Naive thymus-derived CD8-positive, alpha-beta T cell (primary cell): ENCODE results near the gene ZBTB17. TPM values are rescaled to one million over a fixed set of nuclear protein-coding genes. Genes with fewer than 3 reads are reported as not detected.
A peak's percentile ranks its signal among the peaks of the same experiment; 100 is the strongest.

Experiments used
- ATAC-seq, 2 donors: fragments of 150-1000 bp; cut with Tn5 transposase in 1 of 2; sonication (Bioruptor Pico), chemical (Tn5 transposase) in 1 of 2; 1 replicate in 1 of 2; 2 replicates in 1 of 2; pipeline ENCODE4 v1.10.0; 2021; ENCODE audit warnings: mild to moderate bottlenecking in 2 of 2, moderate library complexity in 2 of 2
- POLR2A ChIA-PET: fragments of 350-600 bp; sonication (Branson Sonifier 250); formaldehyde crosslinking; loops from one replicate; lab custom pipeline; 2021; ENCODE audit warnings: antibody characterized with exemption; lab: Charles Lee
- DNase-seq, 10 donors: peaks; one replicate each; pipeline versions ENCODE4 v3.0.0 to v3.0.0-alpha.2; 2020 to 2022
- H3K27ac Mint-ChIP-seq, 10 donors: one replicate each; pipeline ENCODE4 v1.8.0; 2020 to 2022; ENCODE audit warnings: mild to moderate bottlenecking in 10 of 10, mixed read lengths in 10 of 10, moderate library complexity in 4 of 10, inconsistent platforms in 1 of 10
- H3K27me3 Mint-ChIP-seq, 5 donors: one replicate each; pipeline ENCODE4 v1.8.0; 2021 to 2022; ENCODE audit warnings: mixed read lengths in 5 of 5
- H3K36me3 Mint-ChIP-seq, 3 donors: one replicate each; pipeline ENCODE4 v1.8.0; 2020 to 2022; ENCODE audit warnings: mixed read lengths in 3 of 3, mild to moderate bottlenecking in 2 of 3, inconsistent platforms in 1 of 3
- H3K4me1 Mint-ChIP-seq, 4 donors: one replicate each; pipeline ENCODE4 v1.8.0; 2021 to 2022; ENCODE audit warnings: mixed read lengths in 4 of 4
- H3K4me3 Mint-ChIP-seq, 10 donors: one replicate each; pipeline ENCODE4 v1.8.0; 2020 to 2022; ENCODE audit warnings: mild to moderate bottlenecking in 10 of 10, mixed read lengths in 10 of 10, moderate library complexity in 6 of 10, inconsistent platforms in 1 of 10
- H3K9me3 Mint-ChIP-seq, 9 donors: one replicate each; pipeline ENCODE4 v1.8.0; 2020 to 2022; ENCODE audit warnings: mixed read lengths in 9 of 9, mild to moderate bottlenecking in 3 of 9, inconsistent platforms in 1 of 9, moderate library complexity in 1 of 9
- polyA plus RNA-seq, 3 donors: library from polyadenylated mRNA; unstranded; fragments of 300-500 nt; fragmentation: Illumina TruSeq; gene quantifications; one replicate each; pipeline ENCODE4 v1.2.3, GENCODE V29; 2021
- total RNA-seq, 8 experiments: library from RNA in 2 of 8; stranded (reverse) in 2 of 8; gene quantifications; one replicate each; pipeline ENCODE4 v1.2.3 and lab custom pipeline; 2021 to 2026

Gene ZBTB17
- total and polyA plus RNA-seq, 5 experiments from 2014 or later, result 10.2 to 58.1 (median 23.3) TPM

GRCh38 chr1:15940110-15941043 is 35.5 kb downstream of the ZBTB17 start:
- Mint-ChIP-seq H3K27me3 (no peaks in the 10 kb centered on the region), H3K27ac (peak overlapping the region in 2 of 10 donors; percentile 11 to 74), H3K36me3 (peaks cover 0 to 64% (median 3%) of the 10 kb centered on the region in 3 donors), H3K4me3 (no peak overlapping the region), H3K9me3 (no peaks in the 10 kb centered on the region), H3K4me1 (peaks cover 0 to 7% (median 1%) of the 10 kb centered on the region in 4 donors)
- no peak for ATAC-seq
- POLR2A ChIA-PET, result interaction anchor here (0.6 kb wide), 1 partner anchor 76 kb away, joined by 3 read pairs; no protein-coding TSS in a partner anchor
- no peak for DNase-seq

- Mint-ChIP-seq H3K4me1 (peaks cover 0 to 7% (median 1%) of the 10 kb centered on the region in 4 donors), H3K27ac (peak overlapping the region in 7 of 10 donors; percentile 0 to 73 (median 50)), H3K36me3 (peaks cover 0 to 71% (median 7%) of the 10 kb centered on the region in 3 donors), H3K4me3 (no peak overlapping the region), H3K9me3 (no peaks in the 10 kb centered on the region), H3K27me3 (no peaks in the 10 kb centered on the region)
- POLR2A ChIA-PET, result no interaction called here
- DNase-seq, result no peak
- no peak for ATAC-seq
Measured at GRCh38 chr1:15939181-15940109, 36.5 kb downstream of the ZBTB17 start.

- Mint-ChIP-seq H3K27ac (peak overlapping the region in 5 of 10 donors; percentile 3 to 85 (median 66)), H3K4me1 (peaks cover 0 to 7% (median 1%) of the 10 kb centered on the region in 4 donors), H3K36me3 (peaks cover 0 to 77% (median 12%) of the 10 kb centered on the region in 3 donors), H3K9me3 (no peaks in the 10 kb centered on the region), H3K27me3 (no peaks in the 10 kb centered on the region), H3K4me3 (no peak overlapping the region)
- DNase-seq, result no peak
- no peak for ATAC-seq
- POLR2A ChIA-PET, result interaction anchor here (0.6 to 0.7 kb wide), 2 partner anchors 37 to 47 kb away, joined by 3 to 4 read pairs; partner anchors contain the start of gene ZBTB17
Measured at GRCh38 chr1:15938628-15939161, 37.2 kb downstream of the ZBTB17 start.

- POLR2A ChIA-PET, result interaction anchor here (0.7 to 1.1 kb wide), 2 partner anchors 38 to 104 kb away, joined by 4 to 9 read pairs; partner anchors contain the start of gene ZBTB17
- H3K27ac Mint-ChIP-seq, result peak overlapping the region in 9 of 10 donors; percentile 52 to 91 (median 73)
- H3K36me3 Mint-ChIP-seq, result peaks cover 0 to 84% (median 13%) of the 10 kb centered on the region in 3 donors
- DNase-seq, result no peak
- H3K27me3 Mint-ChIP-seq, result no peaks in the 10 kb centered on the region
- peaks cover 0 to 7% (median 1%) of the 10 kb centered on the region in 4 donors for H3K4me1 Mint-ChIP-seq
- ATAC-seq, result no peak
- H3K4me3 Mint-ChIP-seq, result peak overlapping the region in 1 of 10 donors; percentile 15
- H3K9me3 Mint-ChIP-seq, result no peaks in the 10 kb centered on the region
Measured at GRCh38 chr1:15937706-15938168, 38.2 kb downstream of the ZBTB17 start.

DNA sequence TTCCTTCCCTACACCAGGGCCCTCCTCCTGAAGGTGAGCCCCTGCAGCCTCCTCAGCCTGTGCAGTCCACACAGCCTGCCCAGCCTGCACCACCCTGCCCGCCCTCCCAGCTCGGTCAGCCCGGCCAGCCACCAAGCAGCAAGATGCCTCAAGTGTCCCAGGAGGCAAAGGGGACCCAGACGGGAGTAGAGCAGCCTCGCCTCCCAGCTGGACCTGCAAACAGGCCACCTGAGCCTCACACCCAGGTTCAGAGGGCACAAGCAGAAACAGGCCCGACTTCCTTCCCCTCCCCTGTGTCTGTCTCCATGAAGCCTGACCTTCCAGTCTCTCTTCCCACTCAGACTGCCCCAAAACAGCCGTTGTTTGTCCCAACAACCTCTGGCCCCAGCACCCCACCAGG is 38.8 kb downstream of the ZBTB17 start:
- peak overlapping the region in 1 of 10 donors; percentile 15 for H3K4me3 Mint-ChIP-seq
- no peaks in the 10 kb centered on the region for H3K27me3 Mint-ChIP-seq
- peaks cover 0 to 84% (median 15%) of the 10 kb centered on the region in 3 donors for H3K36me3 Mint-ChIP-seq
- no peak for DNase-seq
- no peaks in the 10 kb centered on the region for H3K9me3 Mint-ChIP-seq
- POLR2A ChIA-PET, result interaction anchor here (0.6 to 1.1 kb wide), 2 partner anchors 104 to 256 kb away, joined by 6 to 9 read pairs; no protein-coding TSS in a partner anchor
- no peak for ATAC-seq
- H3K27ac Mint-ChIP-seq, result peak overlapping the region; percentile 58 to 91 (median 70)
- H3K4me1 Mint-ChIP-seq, result peaks cover 0 to 7% (median 1%) of the 10 kb centered on the region in 4 donors

DNA sequence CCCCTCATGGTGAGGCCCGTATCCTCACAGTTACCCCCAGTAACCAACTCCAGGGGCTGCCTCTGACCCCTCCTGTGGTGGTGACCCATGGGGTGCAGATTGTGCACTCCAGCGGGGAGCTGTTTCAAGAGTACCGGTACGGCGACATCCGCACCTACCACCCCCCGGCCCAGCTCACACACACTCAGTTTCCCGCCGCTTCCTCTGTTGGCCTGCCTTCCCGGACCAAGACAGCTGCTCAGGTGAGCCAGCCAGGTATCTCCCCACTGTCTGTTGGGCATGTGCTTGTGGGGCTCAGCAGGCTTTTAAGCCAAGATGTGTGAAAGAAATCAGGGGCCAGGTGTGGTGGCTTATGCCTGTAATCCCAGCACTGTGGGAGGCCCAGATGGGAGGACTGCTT is 39.9 kb downstream of the ZBTB17 start:
- Mint-ChIP-seq H3K4me3 (peak overlapping the region in 1 of 10 donors; percentile 4), H3K27me3 (no peaks in the 10 kb centered on the region), H3K27ac (peak overlapping the region in 2 of 10 donors; percentile 45 to 48), H3K9me3 (no peaks in the 10 kb centered on the region), H3K36me3 (peaks cover 0 to 90% (median 18%) of the 10 kb centered on the region in 3 donors), H3K4me1 (peaks cover 0 to 7% (median 1%) of the 10 kb centered on the region in 4 donors)
- ATAC-seq, result no peak
- DNase-seq, result no peak
- POLR2A ChIA-PET, result no interaction called here

- ATAC-seq (no peak), DNase-seq (no peak)
- Mint-ChIP-seq H3K36me3 (peaks cover 4 to 93% (median 23%) of the 10 kb centered on the region in 3 donors), H3K9me3 (no peaks in the 10 kb centered on the region), H3K27ac (peak overlapping the region in 4 of 10 donors; percentile 45 to 72 (median 58)), H3K27me3 (no peaks in the 10 kb centered on the region), H3K4me3 (no peak overlapping the region), H3K4me1 (peaks cover 0 to 11% (median 1%) of the 10 kb centered on the region in 4 donors)
- POLR2A ChIA-PET, result no interaction called here
Measured at GRCh38 chr1:15935056-15935950, 40.6 kb downstream of the ZBTB17 start.

DNA sequence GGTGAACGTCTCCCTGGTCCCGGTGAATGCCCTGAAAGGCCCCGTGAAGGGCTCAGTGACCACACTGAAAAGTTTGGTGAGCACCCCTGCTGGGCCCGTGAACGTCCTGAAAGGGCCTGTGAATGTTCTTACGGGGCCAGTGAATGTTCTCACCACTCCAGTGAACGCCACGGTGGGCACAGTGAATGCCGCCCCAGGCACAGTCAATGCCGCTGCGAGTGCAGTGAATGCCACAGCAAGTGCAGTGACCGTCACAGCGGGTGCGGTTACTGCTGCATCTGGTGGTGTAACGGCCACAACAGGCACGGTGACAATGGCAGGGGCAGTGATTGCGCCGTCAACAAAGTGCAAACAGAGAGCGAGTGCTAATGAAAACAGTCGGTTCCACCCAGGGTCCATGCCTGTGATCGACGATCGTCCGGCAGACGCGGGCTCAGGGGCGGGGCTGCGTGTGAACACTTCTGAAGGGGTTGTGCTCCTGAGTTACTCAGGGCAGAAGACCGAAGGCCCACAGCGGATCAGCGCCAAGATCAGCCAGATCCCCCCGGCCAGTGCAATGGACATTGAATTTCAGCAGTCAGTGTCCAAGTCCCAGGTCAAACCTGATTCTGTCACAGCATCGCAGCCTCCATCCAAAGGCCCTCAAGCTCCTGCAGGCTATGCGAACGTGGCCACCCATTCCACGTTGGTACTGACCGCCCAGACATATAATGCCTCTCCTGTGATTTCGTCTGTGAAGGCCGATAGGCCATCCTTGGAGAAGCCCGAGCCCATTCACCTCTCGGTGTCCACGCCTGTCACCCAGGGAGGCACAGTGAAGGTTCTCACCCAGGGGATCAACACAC is 41.5 kb downstream of the ZBTB17 start:
- Mint-ChIP-seq H3K4me1 (peaks cover 0 to 11% (median 1%) of the 10 kb centered on the region in 4 donors), H3K27me3 (no peaks in the 10 kb centered on the region), H3K4me3 (no peak overlapping the region), H3K27ac (peak overlapping the region in 2 of 10 donors; percentile 36 to 45), H3K36me3 (peaks cover 4 to 93% (median 31%) of the 10 kb centered on the region in 3 donors), H3K9me3 (no peaks in the 10 kb centered on the region)
- ATAC-seq (no peak), DNase-seq (no peak)
- POLR2A ChIA-PET, result no interaction called here

DNA sequence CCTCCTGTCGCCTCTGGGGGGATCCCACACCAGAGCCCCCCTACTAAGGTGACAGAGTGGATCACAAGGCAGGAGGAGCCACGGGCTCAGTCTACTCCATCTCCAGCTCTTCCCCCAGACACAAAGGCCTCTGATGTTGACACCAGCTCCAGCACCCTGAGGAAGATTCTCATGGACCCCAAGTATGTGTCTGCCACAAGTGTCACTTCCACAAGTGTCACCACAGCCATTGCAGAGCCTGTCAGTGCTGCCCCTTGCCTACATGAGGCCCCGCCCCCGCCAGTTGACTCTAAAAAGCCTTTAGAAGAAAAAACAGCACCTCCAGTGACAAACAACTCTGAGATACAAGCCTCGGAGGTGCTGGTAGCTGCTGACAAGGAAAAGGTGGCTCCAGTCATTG is 42.2 kb downstream of the ZBTB17 start:
- peaks cover 0 to 9% (median 1%) of the 10 kb centered on the region in 4 donors for H3K4me1 Mint-ChIP-seq
- no peaks in the 10 kb centered on the region for H3K9me3 Mint-ChIP-seq
- H3K36me3 Mint-ChIP-seq, result peaks cover 8 to 93% (median 33%) of the 10 kb centered on the region in 3 donors
- peak overlapping the region in 5 of 10 donors; percentile 10 to 81 (median 44) for H3K27ac Mint-ChIP-seq
- POLR2A ChIA-PET, result no interaction called here
- DNase-seq, result no peak
- no peak for ATAC-seq
- H3K4me3 Mint-ChIP-seq, result peak overlapping the region in 1 of 10 donors; percentile 34
- H3K27me3 Mint-ChIP-seq, result no peaks in the 10 kb centered on the region

DNA sequence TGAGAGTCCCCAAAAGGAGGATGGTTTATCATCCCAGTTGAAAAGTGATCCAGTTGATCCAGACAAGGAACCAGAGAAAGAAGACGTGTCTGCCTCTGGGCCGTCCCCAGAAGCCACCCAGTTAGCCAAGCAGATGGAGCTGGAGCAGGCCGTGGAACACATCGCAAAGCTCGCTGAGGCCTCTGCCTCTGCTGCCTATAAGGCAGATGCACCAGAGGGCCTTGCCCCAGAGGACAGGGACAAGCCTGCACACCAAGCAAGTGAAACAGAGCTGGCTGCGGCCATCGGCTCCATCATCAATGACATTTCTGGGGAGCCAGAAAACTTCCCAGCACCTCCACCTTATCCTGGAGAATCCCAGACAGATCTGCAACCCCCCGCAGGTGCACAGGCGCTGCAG is 43.3 kb downstream of the ZBTB17 start:
- POLR2A ChIA-PET, result interaction anchor here (0.7 kb wide), 1 partner anchor 120 kb away, joined by 5 read pairs; no protein-coding TSS in a partner anchor
- Mint-ChIP-seq H3K4me3 (no peak overlapping the region), H3K27me3 (no peaks in the 10 kb centered on the region), H3K27ac (peak overlapping the region in 3 of 10 donors; percentile 67 to 86 (median 79)), H3K4me1 (peaks cover 0 to 7% (median under 1%) of the 10 kb centered on the region in 4 donors), H3K9me3 (no peaks in the 10 kb centered on the region), H3K36me3 (peaks cover 16 to 94% (median 39%) of the 10 kb centered on the region in 3 donors)
- no peak for ATAC-seq
- no peak for DNase-seq
